ENCODE measurements around the gene EIPR1. TPM values are rescaled to one million over a fixed set of nuclear protein-coding genes. Genes with fewer than 3 reads are reported as not detected.
A peak's percentile ranks its signal among the peaks of the same experiment; 100 is the strongest.

The EIPR1 gene
- polyA plus RNA-seq, 2 of the 4 experiments (the other 2 are of a cell fraction) = 55.0 to 65.0 TPM

GRCh38 chr2:3201281-3201680 lies 176.3 kb downstream of the EIPR1 start:
- 91% methylated on average over 12 of the region's 12 CpGs for WGBS (ENCODE audit: missing lambda C conversion rate)
- Histone ChIP-seq H3K4me1 (peaks cover 10% of the 10 kb centered on the region; the same call in 2 of the 3 replicates), H3K9me3 (no peaks in the 10 kb centered on the region), H3K27ac (no peak overlapping the region), H3K4me2 (no peak overlapping the region), H3K4me3 (no peak overlapping the region)
- no peak for TF ChIP-seq HMGXB4 (CRISPR knock-in tag; IDR thresholded peaks at IDR 0.05; ENCODE audit: borderline replicate concordance)
- TF ChIP-seq HES2 (IDR thresholded peaks at IDR 0.05) = no peak
- no peak for TF ChIP-seq E2F6 (IDR thresholded peaks at IDR 0.05; ENCODE audit: borderline replicate concordance, low read depth)
- TF ChIP-seq POLR2A (IDR thresholded peaks at IDR 0.05; ENCODE audit: low read length) = no peak
- TF ChIP-seq TFCP2L1 (CRISPR knock-in tag; IDR thresholded peaks at IDR 0.05) = no peak
- TF ChIP-seq HOXA7 (CRISPR knock-in tag; IDR thresholded peaks at IDR 0.05) = no peak
- TF ChIP-seq NPAS2 (CRISPR knock-in tag; IDR thresholded peaks at IDR 0.05; ENCODE audit: borderline replicate concordance) = no peak
- TF ChIP-seq NFE2L2 (conservative IDR thresholded peaks at IDR 0.05; ENCODE audit: low read length) = no peak
- no peak for TF ChIP-seq GATA3 (IDR thresholded peaks at IDR 0.05; ENCODE audit: borderline replicate concordance)
- no peak for TF ChIP-seq RARB (CRISPR knock-in tag; IDR thresholded peaks at IDR 0.05)
- TF ChIP-seq CTCF (IDR thresholded peaks at IDR 0.05) = no peak
- DNase-seq (ENCODE audit: low read depth in 1 of 2, low spot score in 1 of 2) (no peak), FAIRE-seq (no peak), ATAC-seq (no peak)
- CTCF ChIA-PET = no interaction called here
- POLR2A ChIA-PET = no interaction called here

- Histone ChIP-seq H3K4me2 (no peak overlapping the region), H3K4me1 (peaks cover 10% of the 10 kb centered on the region; the same call in 2 of the 3 replicates), H3K9me3 (no peaks in the 10 kb centered on the region), H3K4me3 (no peak overlapping the region), H3K27ac (no peak overlapping the region)
- CTCF ChIA-PET = interaction anchor here (0.6 kb wide), 1 partner anchor 1232 kb away, joined by 4 read pairs; no protein-coding TSS in a partner anchor
- FAIRE-seq = no peak
- no peak for DNase-seq (ENCODE audit: low read depth in 1 of 2, low spot score in 1 of 2)
- ATAC-seq = 0 out of 6 replicates have a peak, but pooled peaks of 1 of the 2 experiments have one; percentile 17
- TF ChIP-seq JUN (IDR thresholded peaks at IDR 0.05) = no peak
- TF ChIP-seq RCOR1 (IDR thresholded peaks at IDR 0.05; ENCODE audit: low read depth, low read length) = no peak
- no peak for TF ChIP-seq ZNF302 (CRISPR knock-in tag; IDR thresholded peaks at IDR 0.05)
- no peak for TF ChIP-seq POLR2A (IDR thresholded peaks at IDR 0.05; ENCODE audit: low read length)
- no peak for TF ChIP-seq HES2 (IDR thresholded peaks at IDR 0.05)
- TF ChIP-seq ESRRA (IDR thresholded peaks at IDR 0.05; ENCODE audit: borderline replicate concordance, low read length) = no peak
- no peak for TF ChIP-seq ZC3H11A (IDR thresholded peaks at IDR 0.05)
- no peak for TF ChIP-seq HOXB5 (CRISPR knock-in tag; IDR thresholded peaks at IDR 0.05)
- TF ChIP-seq HMGXB4 (CRISPR knock-in tag; IDR thresholded peaks at IDR 0.05; ENCODE audit: borderline replicate concordance) = no peak
- TF ChIP-seq GATA3 (IDR thresholded peaks at IDR 0.05; ENCODE audit: borderline replicate concordance) = no peak
- TF ChIP-seq CBX2 (IDR thresholded peaks at IDR 0.05; ENCODE audit: borderline replicate concordance, low read depth) = no peak
- TF ChIP-seq SREBF2 (IDR thresholded peaks at IDR 0.05) = no peak
- 63% methylated on average over 7 of the region's 14 CpGs for WGBS (ENCODE audit: missing lambda C conversion rate)
- POLR2A ChIA-PET = no interaction called here
These were observed 177.1 kb downstream of the EIPR1 start for GRCh38 chr2:3200420-3200939.
